C4-2B (cell line): ENCODE results near the gene OSBPL7.

ENCODE experiments used
- CTCF ChIP-seq: fragments of 450-650 bp; conservative IDR thresholded peaks from 2 replicates; pipeline ENCODE4 v1.5.1; 2017; ENCODE audit warnings: mild to moderate bottlenecking
- ZFX ChIP-seq: fragments of 450-650 bp; IDR thresholded peaks from 2 replicates; pipeline ENCODE4 v1.6.1; 2017

DNA sequence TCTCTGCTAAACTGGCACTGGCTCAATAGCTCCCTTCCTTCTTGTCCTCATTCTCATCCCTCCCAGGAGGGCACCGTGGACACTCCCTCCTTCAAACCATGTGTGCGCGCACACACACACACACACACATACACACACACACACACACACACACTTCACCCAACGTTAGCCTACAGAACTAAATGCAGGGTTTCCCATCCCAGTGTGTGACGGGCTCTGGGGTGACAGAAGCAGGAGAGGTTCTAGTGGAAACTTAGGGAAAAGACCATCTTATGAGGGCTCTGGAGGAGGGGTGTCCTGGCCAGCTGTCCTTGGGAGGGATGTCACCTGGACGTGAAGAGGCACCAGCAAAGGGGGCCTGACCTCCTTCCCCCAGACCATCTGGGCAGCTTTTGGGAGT is 19.7 kb downstream of the OSBPL7 start:
- no peak for TF ChIP-seq CTCF
- TF ChIP-seq ZFX = no peak
